HT-29 (cell line): Measurements from ENCODE around the gene FANCC. TPM values are rescaled to one million over a fixed set of nuclear protein-coding genes. Genes with fewer than 3 reads are reported as not detected.

Experiments
- DNase-seq: peaks from one replicate; pipeline ENCODE4 v3.0.0-alpha.2; 2015; ENCODE audit warnings: low spot score
- total RNA-seq: library from RNA; depleted of rRNA; stranded (reverse); fragments of >200 nt; shearing (Covaris generic); gene quantifications from 2 replicates; pipeline ENCODE4 v1.2.3, GENCODE V29; 2014

Gene FANCC
- total RNA-seq, 1 experiment from 2014 or later = 10.6 TPM

- DNase-seq = no peak
These were observed 191.9 kb downstream of the FANCC start for GRCh38 chr9:95125652-95126051.

GRCh38 chr9:95124582-95125367, 192.7 kb downstream of the FANCC start:
- DNase-seq = no peak

- DNase-seq = no peak
These were observed 196.6 kb downstream of the FANCC start for GRCh38 chr9:95120781-95121370.

GRCh38 chr9:95118596-95118995, 198.9 kb downstream of the FANCC start:
- no peak for DNase-seq

GRCh38 chr9:95116808-95117204, 200.7 kb downstream of the FANCC start:
- DNase-seq = no peak

GRCh38 chr9:95116002-95116807, 201.3 kb downstream of the FANCC start:
- peak; percentile 68 for DNase-seq

GRCh38 chr9:95115104-95115503, 202.4 kb downstream of the FANCC start:
- DNase-seq = no peak

GRCh38 chr9:95112436-95113280, 204.9 kb downstream of the FANCC start:
- no peak for DNase-seq

- no peak for DNase-seq
These were observed 205.8 kb downstream of the FANCC start for GRCh38 chr9:95111716-95112115.

- no peak for DNase-seq
These were observed 206.5 kb downstream of the FANCC start for GRCh38 chr9:95110921-95111525.

GRCh38 chr9:95109456-95109855, 208.1 kb downstream of the FANCC start:
- no peak for DNase-seq

- DNase-seq = no peak
These were observed 208.7 kb downstream of the FANCC start for GRCh38 chr9:95108777-95109176.

- no peak for DNase-seq
These were observed 209.5 kb downstream of the FANCC start for GRCh38 chr9:95107976-95108375.

GRCh38 chr9:95107001-95107749, 210.3 kb downstream of the FANCC start:
- DNase-seq = no peak

- peak; percentile 53 for DNase-seq
These were observed 211.8 kb downstream of the FANCC start for GRCh38 chr9:95105519-95106287.

- DNase-seq = no peak
These were observed 212.5 kb downstream of the FANCC start for GRCh38 chr9:95104980-95105379.

- no peak for DNase-seq
These were observed 212.9 kb downstream of the FANCC start for GRCh38 chr9:95104581-95104960.

GRCh38 chr9:95103871-95104580, 213.5 kb downstream of the FANCC start:
- no peak for DNase-seq

- DNase-seq = no peak
These were observed 214.2 kb downstream of the FANCC start for GRCh38 chr9:95103281-95103771.
